Measurements from ENCODE around the gene TM2D3.

TM2D3 gene

GRCh38 chr15:101612676-101613075 is 39.5 kb downstream of the TM2D3 start:
- peaks cover 21% of the 10 kb centered on the region for H3K4me1 ChIP-seq (ENCODE audit: insufficient read depth, low read length)
- no peaks in the 10 kb centered on the region for H3K27me3 ChIP-seq (ENCODE audit: control insufficient read depth in 1 of 2, insufficient read depth in 2 of 2, low read length in 2 of 2)
- H3K9me3 ChIP-seq (ENCODE audit: low read length) = no peaks in the 10 kb centered on the region
- H3K36me3 ChIP-seq (ENCODE audit: insufficient read depth, low read length) = no peaks in the 10 kb centered on the region
- H3K4me3 ChIP-seq (ENCODE audit: low read depth in 1 of 2, low read length in 2 of 2) = no peak overlapping the region
- H3K9ac ChIP-seq (ENCODE audit: low read length) = no peak overlapping the region
- H3K27ac ChIP-seq (ENCODE audit: low read depth, low read length) = no peak overlapping the region

DNA sequence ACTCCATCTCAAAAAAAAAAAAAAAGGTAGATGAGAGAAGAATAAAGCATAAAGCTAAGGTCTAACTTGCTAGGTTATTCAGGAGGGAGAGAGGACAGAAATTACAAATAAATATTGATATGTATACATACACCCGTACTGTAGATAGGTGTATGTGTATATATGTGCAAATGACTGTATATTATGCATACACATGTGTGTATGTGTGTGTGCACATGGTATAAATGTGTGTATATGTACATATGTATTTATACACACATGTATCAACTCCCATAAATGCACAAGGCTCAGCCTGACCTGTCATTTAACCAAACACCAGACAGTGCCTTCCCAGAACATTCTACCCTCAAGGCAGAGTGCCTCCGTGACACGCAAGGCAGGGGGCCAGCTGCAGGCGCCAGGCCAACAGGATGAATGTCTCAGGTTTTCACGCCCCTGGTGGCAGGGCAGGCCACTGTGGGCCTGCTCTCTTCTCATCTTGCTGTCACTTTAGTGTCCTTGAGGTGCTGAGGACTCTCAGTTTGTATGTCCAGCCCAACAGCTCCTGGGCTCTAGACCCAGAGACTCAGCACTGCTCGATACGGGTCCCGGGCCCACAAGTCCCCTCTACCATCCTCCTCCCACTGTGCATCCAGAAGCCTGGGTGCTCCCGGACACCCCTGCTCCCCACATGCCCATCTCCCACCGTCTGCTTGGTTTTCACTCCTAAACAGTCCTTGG is 40.4 kb downstream of the TM2D3 start:
- Histone ChIP-seq H3K27ac (ENCODE audit: low read depth, low read length) (no peak overlapping the region), H3K27me3 (ENCODE audit: control insufficient read depth in 1 of 2, insufficient read depth in 2 of 2, low read length in 2 of 2) (no peaks in the 10 kb centered on the region), H3K4me1 (ENCODE audit: insufficient read depth, low read length) (peaks cover 21% of the 10 kb centered on the region), H3K36me3 (ENCODE audit: insufficient read depth, low read length) (no peaks in the 10 kb centered on the region), H3K4me3 (ENCODE audit: low read depth in 1 of 2, low read length in 2 of 2) (no peak overlapping the region), H3K9me3 (ENCODE audit: low read length) (no peaks in the 10 kb centered on the region), H3K9ac (ENCODE audit: low read length) (no peak overlapping the region)

DNA sequence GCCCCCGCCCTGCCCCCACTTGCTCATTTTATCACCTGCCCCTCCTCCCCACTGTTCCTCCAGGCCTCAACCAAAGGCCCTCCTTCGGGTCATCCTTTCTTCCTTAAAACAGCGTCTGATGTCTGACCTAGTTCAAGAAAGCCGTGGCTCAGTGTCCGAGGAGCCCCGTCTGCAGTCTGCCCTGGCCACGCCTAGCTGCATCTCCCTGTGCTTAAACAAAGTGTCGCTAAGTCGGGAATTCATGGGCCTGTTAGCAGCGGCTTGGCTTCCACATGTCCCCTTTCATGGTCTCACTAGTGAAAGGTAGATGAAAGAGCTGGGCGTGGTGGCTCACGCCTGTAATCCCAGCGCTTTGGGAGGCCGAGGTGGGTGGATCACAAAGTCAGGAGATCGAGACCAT is 41.2 kb downstream of the TM2D3 start:
- no peaks in the 10 kb centered on the region for H3K9me3 ChIP-seq (ENCODE audit: low read length)
- H3K4me1 ChIP-seq (ENCODE audit: insufficient read depth, low read length) = peaks cover 15% of the 10 kb centered on the region
- no peaks in the 10 kb centered on the region for H3K27me3 ChIP-seq (ENCODE audit: control insufficient read depth in 1 of 2, insufficient read depth in 2 of 2, low read length in 2 of 2)
- H3K9ac ChIP-seq (ENCODE audit: low read length) = no peak overlapping the region
- H3K4me3 ChIP-seq (ENCODE audit: low read depth in 1 of 2, low read length in 2 of 2) = no peak overlapping the region
- no peak overlapping the region for H3K27ac ChIP-seq (ENCODE audit: low read depth, low read length)
- H3K36me3 ChIP-seq (ENCODE audit: insufficient read depth, low read length) = no peaks in the 10 kb centered on the region

DNA sequence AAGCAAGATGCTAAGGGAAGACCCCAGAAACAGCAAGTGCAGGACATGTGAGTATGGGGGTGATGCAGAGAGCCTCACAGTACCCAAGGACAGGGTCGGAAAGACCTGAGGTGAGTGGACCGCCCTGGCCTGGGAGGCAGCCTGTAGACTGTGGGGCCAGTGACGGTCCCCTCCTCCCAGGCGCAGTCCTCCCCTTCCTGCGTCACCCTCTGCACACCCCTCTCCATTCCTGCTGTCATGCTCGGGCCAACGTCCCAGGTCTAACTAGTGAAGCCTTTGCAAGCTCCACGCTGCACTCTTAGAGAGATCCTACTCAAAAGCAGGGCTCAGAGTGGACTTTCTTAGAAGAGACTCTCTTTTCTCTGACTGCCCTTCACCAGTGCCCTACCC is 41.6 kb downstream of the TM2D3 start:
- no peaks in the 10 kb centered on the region for H3K27me3 ChIP-seq (ENCODE audit: control insufficient read depth in 1 of 2, insufficient read depth in 2 of 2, low read length in 2 of 2)
- H3K4me1 ChIP-seq (ENCODE audit: insufficient read depth, low read length) = peaks cover 11% of the 10 kb centered on the region
- H3K36me3 ChIP-seq (ENCODE audit: insufficient read depth, low read length) = no peaks in the 10 kb centered on the region
- H3K9ac ChIP-seq (ENCODE audit: low read length) = no peak overlapping the region
- H3K4me3 ChIP-seq (ENCODE audit: low read depth in 1 of 2, low read length in 2 of 2) = no peak overlapping the region
- no peak overlapping the region for H3K27ac ChIP-seq (ENCODE audit: low read depth, low read length)
- H3K9me3 ChIP-seq (ENCODE audit: low read length) = no peaks in the 10 kb centered on the region

GRCh38 chr15:101609742-101610610 is 42.2 kb downstream of the TM2D3 start:
- Histone ChIP-seq H3K27me3 (ENCODE audit: control insufficient read depth in 1 of 2, insufficient read depth in 2 of 2, low read length in 2 of 2) (no peaks in the 10 kb centered on the region), H3K36me3 (ENCODE audit: insufficient read depth, low read length) (no peaks in the 10 kb centered on the region), H3K9ac (ENCODE audit: low read length) (no peak overlapping the region), H3K27ac (ENCODE audit: low read depth, low read length) (no peak overlapping the region), H3K4me3 (ENCODE audit: low read depth in 1 of 2, low read length in 2 of 2) (no peak overlapping the region), H3K9me3 (ENCODE audit: low read length) (no peaks in the 10 kb centered on the region), H3K4me1 (ENCODE audit: insufficient read depth, low read length) (peaks cover 8% of the 10 kb centered on the region)

- no peak overlapping the region for H3K9ac ChIP-seq (ENCODE audit: low read length)
- H3K9me3 ChIP-seq (ENCODE audit: low read length) = no peaks in the 10 kb centered on the region
- no peak overlapping the region for H3K4me3 ChIP-seq (ENCODE audit: low read depth in 1 of 2, low read length in 2 of 2)
- peaks cover 4% of the 10 kb centered on the region for H3K4me1 ChIP-seq (ENCODE audit: insufficient read depth, low read length)
- no peak overlapping the region for H3K27ac ChIP-seq (ENCODE audit: low read depth, low read length)
- no peaks in the 10 kb centered on the region for H3K27me3 ChIP-seq (ENCODE audit: control insufficient read depth in 1 of 2, insufficient read depth in 2 of 2, low read length in 2 of 2)
- H3K36me3 ChIP-seq (ENCODE audit: insufficient read depth, low read length) = no peaks in the 10 kb centered on the region
These were observed 44.0 kb downstream of the TM2D3 start for GRCh38 chr15:101608201-101608600.

GRCh38 chr15:101607108-101607507 is 45.1 kb downstream of the TM2D3 start:
- no peak overlapping the region for H3K27ac ChIP-seq (ENCODE audit: low read depth, low read length)
- no peak overlapping the region for H3K4me3 ChIP-seq (ENCODE audit: low read depth in 1 of 2, low read length in 2 of 2)
- no peaks in the 10 kb centered on the region for H3K9me3 ChIP-seq (ENCODE audit: low read length)
- H3K27me3 ChIP-seq (ENCODE audit: control insufficient read depth in 1 of 2, insufficient read depth in 2 of 2, low read length in 2 of 2) = no peaks in the 10 kb centered on the region
- no peaks in the 10 kb centered on the region for H3K4me1 ChIP-seq (ENCODE audit: insufficient read depth, low read length)
- H3K36me3 ChIP-seq (ENCODE audit: insufficient read depth, low read length) = no peaks in the 10 kb centered on the region
- H3K9ac ChIP-seq (ENCODE audit: low read length) = no peak overlapping the region

- Histone ChIP-seq H3K36me3 (ENCODE audit: insufficient read depth, low read length) (no peaks in the 10 kb centered on the region), H3K9me3 (ENCODE audit: low read length) (no peaks in the 10 kb centered on the region), H3K27ac (ENCODE audit: low read depth, low read length) (no peak overlapping the region), H3K4me3 (ENCODE audit: low read depth in 1 of 2, low read length in 2 of 2) (no peak overlapping the region), H3K4me1 (ENCODE audit: insufficient read depth, low read length) (no peaks in the 10 kb centered on the region), H3K27me3 (ENCODE audit: control insufficient read depth in 1 of 2, insufficient read depth in 2 of 2, low read length in 2 of 2) (no peaks in the 10 kb centered on the region), H3K9ac (ENCODE audit: low read length) (no peak overlapping the region)
These were observed 47.9 kb downstream of the TM2D3 start for GRCh38 chr15:101604124-101604874.

GRCh38 chr15:101602801-101603200 is 49.4 kb downstream of the TM2D3 start:
- Histone ChIP-seq H3K36me3 (ENCODE audit: insufficient read depth, low read length) (no peaks in the 10 kb centered on the region), H3K27me3 (ENCODE audit: control insufficient read depth in 1 of 2, insufficient read depth in 2 of 2, low read length in 2 of 2) (no peaks in the 10 kb centered on the region), H3K9ac (ENCODE audit: low read length) (no peak overlapping the region), H3K27ac (ENCODE audit: low read depth, low read length) (no peak overlapping the region), H3K9me3 (ENCODE audit: low read length) (no peaks in the 10 kb centered on the region), H3K4me1 (ENCODE audit: insufficient read depth, low read length) (no peaks in the 10 kb centered on the region), H3K4me3 (ENCODE audit: low read depth in 1 of 2, low read length in 2 of 2) (no peak overlapping the region)

GRCh38 chr15:101600035-101600434 is 52.1 kb downstream of the TM2D3 start:
- Histone ChIP-seq H3K9me3 (ENCODE audit: low read length) (no peaks in the 10 kb centered on the region), H3K27me3 (ENCODE audit: control insufficient read depth in 1 of 2, insufficient read depth in 2 of 2, low read length in 2 of 2) (no peaks in the 10 kb centered on the region), H3K4me3 (ENCODE audit: low read depth in 1 of 2, low read length in 2 of 2) (no peak overlapping the region), H3K27ac (ENCODE audit: low read depth, low read length) (no peak overlapping the region), H3K9ac (ENCODE audit: low read length) (no peak overlapping the region), H3K36me3 (ENCODE audit: insufficient read depth, low read length) (no peaks in the 10 kb centered on the region), H3K4me1 (ENCODE audit: insufficient read depth, low read length) (no peaks in the 10 kb centered on the region)

GRCh38 chr15:101599091-101599490 is 53.1 kb downstream of the TM2D3 start:
- Histone ChIP-seq H3K36me3 (ENCODE audit: insufficient read depth, low read length) (no peaks in the 10 kb centered on the region), H3K4me1 (ENCODE audit: insufficient read depth, low read length) (no peaks in the 10 kb centered on the region), H3K27me3 (ENCODE audit: control insufficient read depth in 1 of 2, insufficient read depth in 2 of 2, low read length in 2 of 2) (no peaks in the 10 kb centered on the region), H3K27ac (ENCODE audit: low read depth, low read length) (no peak overlapping the region), H3K9ac (ENCODE audit: low read length) (no peak overlapping the region), H3K9me3 (ENCODE audit: low read length) (no peaks in the 10 kb centered on the region), H3K4me3 (ENCODE audit: low read depth in 1 of 2, low read length in 2 of 2) (no peak overlapping the region)

All from muscle layer of colon (tissue), 2 donors.